Activated CD8-positive, alpha-beta memory T cell treated with anti-CD3 and anti-CD28 coated beads, Interleukin-2, amount 50 U/mL, for 1 hour (primary cell): ENCODE data around the gene FILIP1.
"Not testable (repeated sequence)": the region's sequence is repeated elsewhere in the genome, so short reads cannot be mapped to it uniquely, and the experiment has no call there.

ENCODE experiments used
- DNase-seq: peaks from one replicate; pipeline ENCODE4 v3.0.0-alpha.2; 2020; ENCODE audit errors: extremely low read depth

The FILIP1 gene

DNA sequence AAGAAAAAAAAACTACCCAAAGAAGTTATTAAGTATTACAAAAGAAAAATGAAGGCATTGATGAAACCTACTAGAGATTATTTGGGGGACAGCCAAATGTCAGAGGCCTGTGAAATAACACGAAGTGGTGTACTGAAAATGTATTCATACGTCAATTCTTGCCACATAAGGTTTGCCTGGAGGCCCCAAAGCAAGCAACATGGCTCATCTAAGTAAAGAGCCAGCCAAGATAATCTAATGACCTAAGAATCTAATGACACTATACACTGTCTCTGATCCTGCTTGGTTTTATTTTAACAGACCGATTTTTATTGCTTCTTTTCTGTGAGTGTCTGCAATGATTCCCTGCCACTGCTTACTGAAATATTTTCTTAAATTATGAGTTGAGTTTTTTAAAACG is 34.7 kb downstream of the FILIP1 start:
- no peak for DNase-seq

GRCh38 chr6:75450903-75451302 is 42.7 kb downstream of the FILIP1 start:
- no peak for DNase-seq

- DNase-seq: no peak
Measured at GRCh38 chr6:75449630-75450206, 43.9 kb downstream of the FILIP1 start.

DNA sequence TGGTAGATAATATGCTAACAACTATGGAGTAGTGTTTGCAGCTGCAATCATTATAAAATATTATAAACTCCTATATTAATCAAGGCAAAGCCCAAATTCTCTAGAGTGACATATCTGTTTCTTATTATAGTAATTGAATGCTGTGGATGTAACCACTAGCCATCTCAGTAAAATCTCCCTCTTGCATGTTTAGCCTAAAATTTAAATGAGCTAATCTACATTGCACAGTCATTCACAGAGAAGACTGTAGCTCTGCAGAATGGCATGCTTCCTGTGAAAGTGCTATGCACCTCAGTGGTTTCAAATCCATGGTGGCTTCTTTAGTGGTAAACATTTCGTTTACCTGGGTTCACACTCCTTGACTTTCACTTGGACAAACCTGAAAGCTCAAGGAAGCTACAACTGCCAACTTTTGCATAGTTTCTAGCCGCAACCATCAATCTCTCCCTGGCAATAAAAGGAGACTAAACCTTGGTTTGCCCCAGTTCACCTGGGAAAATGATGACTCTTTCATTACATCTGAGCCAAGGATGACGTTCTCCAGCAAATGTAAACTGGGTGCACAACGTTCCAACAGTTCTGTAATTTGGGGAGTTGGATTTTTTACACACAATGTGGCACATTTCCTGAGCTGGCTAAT is 47.2 kb downstream of the FILIP1 start:
- DNase-seq: no peak

DNA sequence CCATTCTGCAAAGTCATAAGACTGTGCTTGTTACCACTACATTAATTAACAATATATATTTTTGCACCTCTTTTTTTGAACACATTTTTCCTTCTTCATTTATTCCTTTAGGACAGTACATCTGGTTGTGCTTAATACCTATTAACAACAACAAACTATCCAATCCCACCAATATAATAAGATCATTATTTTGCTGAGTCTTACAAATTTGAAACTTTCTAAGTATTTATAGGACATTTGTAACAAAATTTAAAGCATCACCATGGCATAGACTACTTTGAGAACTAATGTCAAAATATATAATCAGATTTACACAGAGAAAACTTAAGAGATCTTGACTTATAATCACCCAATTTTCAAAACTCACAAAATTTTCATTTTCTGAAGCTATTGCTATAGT is 47.9 kb downstream of the FILIP1 start:
- DNase-seq: no peak

GRCh38 chr6:75444899-75445298 is 48.7 kb downstream of the FILIP1 start:
- no peak for DNase-seq

DNA sequence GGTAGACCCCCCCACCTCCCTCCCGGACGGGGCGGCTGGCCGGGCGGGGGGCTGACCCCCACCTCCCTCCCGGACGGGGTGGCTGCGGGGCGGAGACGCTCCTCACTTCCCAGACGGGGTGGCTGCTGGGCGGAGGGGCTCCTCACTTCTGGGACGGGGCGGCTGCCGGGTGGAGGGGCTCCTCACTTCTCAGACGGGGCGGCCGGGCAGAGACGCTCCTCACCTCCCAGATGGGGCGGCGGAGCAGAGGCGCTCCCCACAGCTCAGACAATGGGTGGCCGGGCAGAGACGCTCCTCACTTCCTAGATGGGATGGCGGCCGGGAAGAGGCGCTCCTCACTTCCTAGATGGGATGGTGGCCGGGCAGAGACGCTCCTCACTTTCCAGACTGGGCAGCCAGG is 51.7 kb downstream of the FILIP1 start:
- not testable (repeated sequence) for DNase-seq

DNA sequence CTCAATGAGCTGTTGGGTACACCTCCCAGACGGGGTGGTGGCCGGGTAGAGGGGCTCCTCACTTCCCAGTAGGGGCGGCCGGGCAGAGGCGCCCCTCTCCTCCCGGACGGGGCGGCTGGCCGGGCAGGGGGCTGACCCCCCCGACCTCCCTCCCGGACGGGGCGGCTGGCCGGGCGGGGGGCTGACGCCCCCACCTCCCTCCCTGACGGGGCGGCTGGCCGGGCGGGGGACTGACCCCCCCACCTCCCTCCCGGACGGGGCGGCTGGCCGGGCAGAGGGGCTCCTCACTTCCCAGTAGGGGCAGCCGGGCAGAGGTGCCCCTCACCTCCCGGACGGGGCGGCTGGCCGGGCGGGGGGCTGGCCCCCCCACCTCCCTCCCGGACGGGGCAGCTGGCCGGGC is 52.1 kb downstream of the FILIP1 start:
- not testable (repeated sequence) for DNase-seq

- no peak for DNase-seq
Measured at GRCh38 chr6:75438442-75439116, 55.0 kb downstream of the FILIP1 start.

DNA sequence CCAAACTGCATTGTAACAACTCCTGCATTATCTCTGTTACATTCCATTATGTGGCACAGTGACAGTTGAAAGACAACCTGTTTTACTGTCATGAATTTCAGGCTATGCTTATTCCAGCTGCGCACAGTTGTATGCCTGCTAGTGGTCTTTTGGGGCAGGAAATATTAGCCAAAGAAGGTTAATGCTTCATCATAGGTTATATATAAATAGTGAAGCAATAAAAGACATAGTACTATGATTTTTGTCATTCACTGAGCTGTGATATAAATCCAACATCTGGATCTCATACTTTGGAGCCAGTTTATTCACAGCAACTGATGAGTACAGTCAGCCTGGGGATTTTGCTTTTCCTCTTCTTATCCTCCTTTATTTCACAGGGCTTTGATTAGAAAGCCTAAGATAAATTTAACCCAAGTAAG is 55.6 kb downstream of the FILIP1 start:
- DNase-seq: no peak

- DNase-seq: no peak
Measured at GRCh38 chr6:75437421-75437891, 56.1 kb downstream of the FILIP1 start.

GRCh38 chr6:75436869-75437268 is 56.7 kb downstream of the FILIP1 start:
- DNase-seq: no peak

- DNase-seq: not testable (repeated sequence)
Measured at GRCh38 chr6:75432809-75433208, 60.8 kb downstream of the FILIP1 start.

GRCh38 chr6:75431379-75431778 is 62.2 kb downstream of the FILIP1 start:
- no peak for DNase-seq

DNA sequence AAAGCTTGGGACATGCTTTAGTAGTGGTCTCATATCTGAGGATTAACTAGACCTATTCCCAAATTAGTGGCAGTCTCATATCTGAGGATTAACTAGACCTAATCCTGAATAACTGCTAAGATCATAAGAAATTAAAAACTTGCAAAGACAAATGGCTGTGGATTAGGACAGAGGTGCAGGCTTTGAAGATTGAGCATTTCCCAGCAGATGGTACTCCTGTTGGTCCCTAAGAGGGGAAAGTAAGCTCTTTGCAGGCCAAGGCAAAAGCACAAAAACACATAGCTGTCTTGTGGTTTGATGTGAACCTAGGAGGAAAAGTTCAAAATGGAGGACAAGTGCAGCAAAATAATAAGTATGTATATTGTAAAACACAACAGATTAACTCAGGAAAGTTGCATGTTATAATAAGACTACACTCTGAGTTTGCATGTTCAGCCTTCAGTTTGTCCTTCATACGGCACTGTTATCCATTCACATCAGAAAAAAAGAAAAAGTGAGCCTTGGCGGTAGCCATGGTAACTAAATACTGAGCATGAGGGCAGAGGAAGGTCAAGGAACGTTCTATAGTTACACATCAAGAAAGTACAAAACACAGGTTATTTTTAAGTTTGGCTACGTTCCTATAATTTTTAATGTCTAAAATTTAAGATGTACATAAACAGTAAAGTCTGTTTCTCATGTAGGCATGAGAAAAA is 62.8 kb downstream of the FILIP1 start:
- no peak for DNase-seq

DNA sequence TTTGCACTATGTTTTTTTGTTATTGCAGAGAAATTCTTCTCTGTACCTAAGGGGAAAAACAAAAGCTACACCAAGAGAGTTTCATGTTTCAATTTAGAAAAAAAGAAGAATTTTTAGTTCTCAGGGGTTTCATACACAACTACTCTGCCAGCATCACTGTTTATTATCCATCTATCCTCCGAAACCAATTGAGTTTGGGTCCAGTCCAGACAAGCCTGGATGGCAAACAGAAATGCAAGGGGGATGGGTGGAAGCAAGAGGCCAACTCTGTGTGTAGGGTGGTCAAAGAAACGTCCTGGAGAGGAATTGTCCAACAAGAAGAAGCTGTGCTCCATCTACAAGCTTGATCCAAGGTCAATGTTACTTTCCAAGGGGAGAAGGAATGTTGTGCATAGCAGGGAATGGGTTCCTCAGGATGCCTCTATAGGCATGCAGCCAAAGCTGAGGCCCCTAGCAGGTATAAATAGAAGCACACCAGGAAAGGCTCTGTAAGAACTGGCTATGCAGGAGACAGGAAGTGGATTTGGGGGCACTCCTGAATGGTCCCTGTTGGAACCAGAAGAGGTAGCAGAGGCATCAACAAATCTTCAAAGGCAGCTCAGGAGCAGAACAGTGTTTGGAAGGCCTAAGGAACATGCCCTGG is 64.4 kb downstream of the FILIP1 start:
- no peak for DNase-seq

GRCh38 chr6:75428204-75428603 is 65.4 kb downstream of the FILIP1 start:
- DNase-seq: no peak

- no peak for DNase-seq
Measured at GRCh38 chr6:75427329-75427728, 66.3 kb downstream of the FILIP1 start.

DNA sequence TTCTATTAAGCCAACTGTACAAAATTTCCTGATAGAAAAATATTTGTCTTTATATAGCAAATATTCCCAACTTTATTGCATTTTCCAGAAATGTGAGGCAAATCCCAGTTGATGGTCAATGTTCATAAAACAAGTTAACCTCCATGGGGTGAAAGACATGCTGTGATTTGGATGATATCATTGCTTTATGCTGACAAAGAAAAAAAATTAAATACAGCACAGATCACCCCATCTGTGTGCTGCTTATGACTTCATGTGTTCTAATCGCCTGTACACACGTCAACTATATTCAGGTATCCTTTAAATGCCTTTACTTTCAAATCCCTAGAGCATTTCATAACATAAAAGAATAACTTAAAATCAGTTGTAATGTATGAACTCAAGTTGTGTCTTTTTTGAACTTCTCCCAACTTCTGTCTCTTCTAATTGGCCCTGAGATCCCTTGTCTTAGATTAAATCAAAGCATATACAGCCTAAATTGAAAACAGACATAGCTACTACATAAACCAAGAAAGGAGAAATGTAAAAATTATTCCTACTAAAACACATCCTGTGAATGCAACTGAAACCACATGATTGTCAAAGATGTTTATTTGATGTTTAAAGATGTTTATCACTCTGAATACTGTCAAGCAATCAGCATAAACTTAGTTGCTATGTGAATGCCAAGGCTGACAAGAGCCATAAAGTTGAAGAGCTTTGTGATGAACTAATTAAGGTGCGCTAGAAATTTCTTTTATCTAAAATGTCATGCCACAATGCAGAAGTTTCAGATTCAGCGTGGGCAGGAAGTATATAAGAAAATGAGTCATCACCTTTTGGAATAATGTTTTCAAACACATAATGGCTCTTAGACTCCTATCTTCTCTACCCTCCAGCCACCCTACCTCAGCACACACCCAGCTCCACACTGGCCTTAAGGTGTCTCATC is 68.7 kb downstream of the FILIP1 start:
- DNase-seq: no peak

DNA sequence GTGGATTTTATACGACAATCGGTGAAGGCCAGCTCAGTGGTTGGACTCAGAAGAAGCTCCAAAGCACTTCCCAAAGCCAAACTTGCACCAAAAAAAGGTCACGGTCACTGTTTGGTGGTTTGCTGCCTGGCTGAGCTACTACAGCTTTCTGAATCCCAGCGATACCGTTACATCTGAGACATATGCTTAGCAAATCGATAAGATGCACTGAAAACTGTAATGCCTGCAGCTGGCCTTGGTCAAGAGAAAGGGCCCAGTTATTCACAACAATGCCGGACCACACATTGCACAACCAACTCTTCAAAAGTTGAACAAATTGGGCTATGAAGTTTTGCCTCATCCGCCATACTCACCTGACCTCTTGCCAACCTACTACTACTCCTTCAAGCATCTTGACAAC is 70.2 kb downstream of the FILIP1 start:
- no peak for DNase-seq

DNA sequence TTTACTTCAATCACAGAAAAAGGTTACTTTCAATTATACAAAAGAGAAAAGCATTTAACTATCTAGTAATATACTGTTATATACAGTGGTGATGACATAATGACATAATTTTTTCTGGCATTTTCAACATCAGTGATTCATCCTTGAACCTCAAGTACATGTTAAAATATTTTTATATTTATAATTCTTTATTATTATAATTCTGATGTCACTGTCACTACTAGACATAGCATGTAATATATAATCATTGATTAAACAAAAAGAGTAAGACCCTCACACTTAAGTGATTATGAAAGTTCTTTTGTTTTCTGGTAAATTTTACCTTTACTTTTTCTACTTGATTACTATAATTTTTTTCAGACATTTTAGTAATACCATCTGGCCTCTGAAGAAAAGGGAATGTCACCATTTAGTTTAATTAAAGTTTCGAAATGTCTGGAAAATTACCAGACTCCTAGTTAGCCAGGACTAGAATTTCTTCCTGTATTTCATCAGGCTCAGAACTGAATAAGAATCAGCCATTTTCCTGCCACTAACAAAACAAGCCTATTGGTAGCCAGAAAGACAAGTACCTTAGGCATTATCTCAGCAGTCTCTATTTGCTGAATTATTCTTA is 71.5 kb downstream of the FILIP1 start:
- DNase-seq: no peak
